ENCODE measurements around the gene TSPO. TPM values are rescaled to one million over a fixed set of nuclear protein-coding genes. Genes with fewer than 3 reads are reported as not detected.

The TSPO gene
- polyA plus RNA-seq, 1 experiment, result 313 TPM

DNA sequence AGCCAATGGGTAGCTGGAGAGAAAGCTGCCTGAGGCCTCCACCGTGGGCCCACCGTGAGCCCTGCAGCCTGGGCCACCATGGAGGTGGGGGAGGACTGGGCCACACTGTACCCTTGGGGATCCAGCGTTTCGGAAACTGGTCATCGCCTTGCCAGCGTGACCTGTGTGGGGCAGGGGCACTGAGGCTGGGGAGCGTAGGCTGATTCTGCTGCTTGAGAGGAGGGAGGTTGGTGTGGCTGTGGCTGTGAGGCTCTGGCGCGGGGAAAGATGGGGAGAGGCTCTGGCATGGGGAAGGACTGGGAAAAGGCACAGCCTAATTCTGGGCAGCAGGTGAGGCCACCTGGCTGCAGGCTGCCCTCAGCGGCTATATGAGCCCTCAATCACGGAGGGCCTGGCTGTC, 48.2 kb downstream of the TSPO start:
- Histone ChIP-seq H3K4me3 (ENCODE audit: low read depth, low read length) (no peak overlapping the region), H3K27me3 (ENCODE audit: control insufficient read depth, insufficient read depth, low read length) (peaks cover 2% of the 10 kb centered on the region), H3K36me3 (ENCODE audit: control insufficient read depth, insufficient read depth, low read length) (no peaks in the 10 kb centered on the region)
- ChIA-PET CTCF (no interaction called here), POLR2A (no interaction called here)
- TF ChIP-seq, protein P1, sequence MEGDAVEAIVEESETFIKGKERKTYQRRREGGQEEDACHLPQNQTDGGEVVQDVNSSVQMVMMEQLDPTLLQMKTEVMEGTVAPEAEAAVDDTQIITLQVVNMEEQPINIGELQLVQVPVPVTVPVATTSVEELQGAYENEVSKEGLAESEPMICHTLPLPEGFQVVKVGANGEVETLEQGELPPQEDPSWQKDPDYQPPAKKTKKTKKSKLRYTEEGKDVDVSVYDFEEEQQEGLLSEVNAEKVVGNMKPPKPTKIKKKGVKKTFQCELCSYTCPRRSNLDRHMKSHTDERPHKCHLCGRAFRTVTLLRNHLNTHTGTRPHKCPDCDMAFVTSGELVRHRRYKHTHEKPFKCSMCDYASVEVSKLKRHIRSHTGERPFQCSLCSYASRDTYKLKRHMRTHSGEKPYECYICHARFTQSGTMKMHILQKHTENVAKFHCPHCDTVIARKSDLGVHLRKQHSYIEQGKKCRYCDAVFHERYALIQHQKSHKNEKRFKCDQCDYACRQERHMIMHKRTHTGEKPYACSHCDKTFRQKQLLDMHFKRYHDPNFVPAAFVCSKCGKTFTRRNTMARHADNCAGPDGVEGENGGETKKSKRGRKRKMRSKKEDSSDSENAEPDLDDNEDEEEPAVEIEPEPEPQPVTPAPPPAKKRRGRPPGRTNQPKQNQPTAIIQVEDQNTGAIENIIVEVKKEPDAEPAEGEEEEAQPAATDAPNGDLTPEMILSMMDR (IDR thresholded peaks at IDR 0.05; ENCODE audit: insufficient read depth, low read depth, low read length), result no peak
- no peak for DNase-seq (ENCODE audit: low read depth)

GRCh38 chr22:43200031-43200430, 48.7 kb downstream of the TSPO start:
- Histone ChIP-seq H3K27me3 (ENCODE audit: control insufficient read depth, insufficient read depth, low read length) (peaks cover 2% of the 10 kb centered on the region), H3K36me3 (ENCODE audit: control insufficient read depth, insufficient read depth, low read length) (no peaks in the 10 kb centered on the region), H3K4me3 (ENCODE audit: low read depth, low read length) (no peak overlapping the region)
- ChIA-PET POLR2A (no interaction called here), CTCF (no interaction called here)
- TF ChIP-seq, protein P1 (IDR thresholded peaks at IDR 0.05; ENCODE audit: insufficient read depth, low read depth, low read length), result no peak
- no peak for DNase-seq (ENCODE audit: low read depth)

- Histone ChIP-seq H3K36me3 (ENCODE audit: control insufficient read depth, insufficient read depth, low read length) (no peaks in the 10 kb centered on the region), H3K27me3 (ENCODE audit: control insufficient read depth, insufficient read depth, low read length) (peaks cover 2% of the 10 kb centered on the region), H3K4me3 (ENCODE audit: low read depth, low read length) (no peak overlapping the region)
- TF ChIP-seq, protein P1 (IDR thresholded peaks at IDR 0.05; ENCODE audit: insufficient read depth, low read depth, low read length), result no peak
- ChIA-PET CTCF (no interaction called here), POLR2A (no interaction called here)
- no peak for DNase-seq (ENCODE audit: low read depth)
Observed at GRCh38 chr22:43200555-43200954, 49.2 kb downstream of the TSPO start.

DNA sequence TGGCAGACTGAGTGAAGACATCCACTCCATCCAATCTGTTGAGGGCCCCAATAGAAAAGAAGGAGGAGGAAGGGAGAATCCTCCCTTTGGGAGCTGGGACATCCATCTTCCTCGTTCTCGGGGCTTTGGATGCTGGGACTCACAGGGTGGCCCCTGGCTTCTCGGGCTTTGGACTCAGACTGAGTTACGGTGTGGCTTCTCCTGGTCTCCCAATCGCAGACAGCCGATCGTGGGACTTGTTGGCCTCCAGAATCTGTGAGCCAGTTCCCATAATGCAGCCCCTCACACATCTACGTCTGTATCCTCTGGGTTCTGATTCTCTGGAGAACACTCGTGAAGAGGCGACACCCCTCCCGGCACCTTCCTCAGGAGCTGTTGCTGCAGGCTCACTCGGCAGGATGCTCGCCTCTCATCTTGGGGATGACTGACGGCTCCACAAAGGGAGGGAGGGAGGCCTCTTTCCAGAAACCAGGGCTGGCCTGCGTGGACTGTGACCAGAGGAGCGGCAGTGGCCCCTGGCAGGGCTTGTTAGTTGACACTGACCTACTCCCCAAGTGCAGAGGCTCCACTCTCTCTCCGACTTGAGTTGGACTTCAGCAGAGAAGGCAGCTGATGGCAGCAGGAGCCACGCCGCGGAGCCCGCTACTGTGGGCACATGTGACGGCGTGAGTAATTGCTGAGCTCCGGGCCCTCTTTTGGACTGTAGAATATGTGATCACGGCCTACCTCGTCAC, 50.3 kb downstream of the TSPO start:
- POLR2A ChIA-PET, result no interaction called here

DNA sequence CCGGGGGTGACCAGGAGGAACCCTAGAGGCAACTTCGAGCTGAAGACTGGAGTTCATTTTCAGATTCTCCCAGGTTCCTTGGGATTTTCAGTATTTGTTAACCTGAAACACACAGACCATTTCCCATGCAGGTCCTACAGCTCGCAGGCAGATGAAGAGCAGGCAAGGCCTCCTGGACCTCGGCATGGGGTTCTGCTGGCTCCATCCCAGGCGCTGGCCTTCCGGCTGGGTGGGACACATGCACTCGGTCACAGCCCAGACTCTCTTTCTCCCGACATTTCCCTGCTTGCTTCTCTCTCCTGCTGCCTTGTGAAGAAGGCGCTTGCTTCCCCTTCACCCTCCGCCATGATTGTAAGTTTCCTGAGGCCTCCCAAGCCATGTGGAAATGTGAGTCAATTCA, 51.0 kb downstream of the TSPO start:
- no peaks in the 10 kb centered on the region for H3K36me3 ChIP-seq (ENCODE audit: control insufficient read depth, insufficient read depth, low read length)
- H3K4me3 ChIP-seq (ENCODE audit: low read depth, low read length), result no peak overlapping the region
- TF ChIP-seq, protein P1 (IDR thresholded peaks at IDR 0.05; ENCODE audit: insufficient read depth, low read depth, low read length), result no peak
- ChIA-PET CTCF (interaction anchor here (1.2 kb wide), 1 partner anchor 15 kb away, joined by 3 read pairs; the partner anchor contains the start of gene TTLL12), POLR2A (no interaction called here)
- peaks cover 2% of the 10 kb centered on the region for H3K27me3 ChIP-seq (ENCODE audit: control insufficient read depth, insufficient read depth, low read length)
- no peak for DNase-seq (ENCODE audit: low read depth)

More for the DNA sequence above, 50.3 kb downstream of the TSPO start:
- peaks cover 2% of the 10 kb centered on the region for H3K27me3 ChIP-seq (ENCODE audit: control insufficient read depth, insufficient read depth, low read length)
- TF ChIP-seq, protein P1 (IDR thresholded peaks at IDR 0.05; ENCODE audit: insufficient read depth, low read depth, low read length), result no peak
- CTCF ChIA-PET, result interaction anchor here (1.2 kb wide), 1 partner anchor 14 kb away, joined by 3 read pairs; the partner anchor contains the start of gene TTLL12
- no peak overlapping the region for H3K4me3 ChIP-seq (ENCODE audit: low read depth, low read length)
- no peaks in the 10 kb centered on the region for H3K36me3 ChIP-seq (ENCODE audit: control insufficient read depth, insufficient read depth, low read length)
- no peak for DNase-seq (ENCODE audit: low read depth)

Measured in BJ (cell line).